Fibroblast of skin of left quadriceps (primary cell): ENCODE data around the gene RASGRP3.
A peak's percentile ranks its signal among the peaks of the same experiment; 100 is the strongest.

Experiments
- DNase-seq, 2 experiments: peaks; one replicate each; pipeline ENCODE4 v3.0.0-alpha.2; 2013; ENCODE audit warnings: low read depth in 2 of 2

The RASGRP3 gene

DNA sequence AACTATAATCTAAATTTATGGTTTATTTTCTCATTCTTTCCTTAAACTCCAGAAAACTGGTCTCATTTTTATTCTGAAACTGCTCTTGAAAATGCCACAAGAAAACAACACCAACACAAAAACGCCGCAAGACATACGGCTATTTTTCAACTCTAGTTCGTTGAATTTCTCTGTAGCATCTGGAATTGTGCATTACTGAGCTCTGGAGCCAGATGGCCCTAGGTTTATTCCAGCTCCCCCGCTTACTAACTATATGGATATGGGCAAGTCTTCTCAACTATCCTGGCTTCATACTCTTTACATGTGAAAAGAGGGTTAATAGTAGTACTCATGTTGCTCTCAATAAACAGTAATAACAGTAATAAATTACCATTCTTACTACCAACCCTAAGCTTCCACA, 102.8 kb downstream of the RASGRP3 start:
- DNase-seq: no peak

DNA sequence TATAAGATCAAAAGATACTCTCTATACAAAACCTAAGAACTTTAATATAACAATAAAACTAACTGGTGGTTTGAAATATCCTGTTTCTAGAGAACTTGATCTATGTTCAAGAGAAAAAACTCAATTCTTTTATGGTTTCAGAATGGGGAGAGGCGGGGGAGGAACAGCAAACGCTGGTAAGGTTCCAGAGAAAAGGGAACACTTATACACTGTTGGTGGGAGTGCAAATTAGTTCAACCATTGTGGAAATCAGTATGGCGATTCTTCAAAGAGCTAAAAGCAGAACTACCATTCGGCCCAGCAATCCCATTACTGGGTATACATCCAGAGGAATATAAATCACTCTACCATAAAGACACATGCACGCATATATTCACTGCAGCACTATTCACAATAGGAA, 105.4 kb downstream of the RASGRP3 start:
- DNase-seq: no peak

DNA sequence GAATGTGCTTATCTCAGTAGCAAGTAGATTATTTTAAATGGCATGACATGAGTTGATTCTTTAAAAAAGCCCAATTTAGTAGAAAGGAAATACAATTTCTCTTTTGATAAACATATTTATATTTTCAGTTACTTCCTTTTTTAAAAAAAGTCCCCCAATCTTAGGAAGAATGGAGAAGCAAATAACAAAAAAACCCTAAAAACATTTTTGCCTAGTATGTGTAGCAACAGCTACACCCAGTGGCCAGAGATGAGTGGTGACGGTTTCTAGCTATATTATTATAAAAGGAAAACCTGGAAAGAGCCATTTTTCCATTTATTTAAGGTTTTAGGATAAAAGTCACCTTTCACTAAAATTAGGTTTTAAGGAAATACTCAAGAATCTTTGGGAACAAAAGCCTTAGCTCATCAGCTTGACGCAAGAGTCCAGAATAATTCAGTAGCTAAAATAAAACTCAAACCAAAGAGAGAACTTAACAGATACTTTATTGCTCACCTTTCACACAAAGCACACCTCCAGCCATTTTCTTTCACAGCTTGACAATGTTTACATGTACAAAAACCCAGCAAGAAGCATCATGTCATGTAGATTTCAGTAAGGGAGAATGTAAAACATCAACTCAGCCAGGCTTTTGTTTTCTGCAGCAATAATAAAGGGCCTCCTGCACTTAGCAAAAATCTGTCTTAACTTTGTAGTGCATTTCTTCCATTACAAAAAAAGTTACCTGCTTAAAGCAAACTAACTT, 106.9 kb downstream of the RASGRP3 start:
- DNase-seq: peak in 1 of 2 experiments; percentile 23

DNA sequence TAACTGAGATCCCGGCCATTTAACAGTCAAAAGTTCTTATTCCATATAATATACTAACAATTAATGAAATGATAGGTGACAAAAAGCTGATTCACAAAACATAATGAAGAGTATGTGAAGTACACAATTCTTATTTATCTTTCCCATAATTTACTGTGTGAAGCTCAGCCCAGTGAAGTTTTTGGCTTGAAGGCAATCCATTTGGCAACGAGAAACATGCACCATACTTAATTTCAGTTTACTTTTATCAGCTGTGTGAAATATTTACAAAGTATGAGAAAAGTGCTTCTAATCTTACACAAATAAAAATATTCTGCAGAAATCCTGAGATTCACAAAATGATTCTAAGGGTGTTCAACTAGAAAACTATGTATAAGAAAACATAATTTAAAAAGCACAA, 110.3 kb downstream of the RASGRP3 start:
- no peak for DNase-seq

DNA sequence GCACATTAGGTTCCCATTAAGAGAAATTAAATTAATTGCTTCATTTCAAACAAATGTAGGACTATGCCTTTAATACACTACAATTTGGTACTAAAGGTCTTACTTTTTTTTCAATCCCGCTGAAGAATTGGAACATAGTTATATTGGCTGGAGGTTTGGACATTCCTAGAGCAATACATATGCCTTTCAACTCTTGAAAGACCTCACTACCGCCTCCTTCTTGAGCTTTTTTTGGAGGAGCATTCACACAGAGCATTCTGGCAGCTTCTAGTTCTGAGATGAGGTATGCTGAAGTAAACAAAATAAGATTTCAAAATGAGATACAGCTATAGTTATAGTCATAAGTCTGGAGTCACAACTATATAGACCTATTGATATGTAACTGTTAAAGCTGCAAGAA, 111.8 kb downstream of the RASGRP3 start:
- DNase-seq: no peak

DNA sequence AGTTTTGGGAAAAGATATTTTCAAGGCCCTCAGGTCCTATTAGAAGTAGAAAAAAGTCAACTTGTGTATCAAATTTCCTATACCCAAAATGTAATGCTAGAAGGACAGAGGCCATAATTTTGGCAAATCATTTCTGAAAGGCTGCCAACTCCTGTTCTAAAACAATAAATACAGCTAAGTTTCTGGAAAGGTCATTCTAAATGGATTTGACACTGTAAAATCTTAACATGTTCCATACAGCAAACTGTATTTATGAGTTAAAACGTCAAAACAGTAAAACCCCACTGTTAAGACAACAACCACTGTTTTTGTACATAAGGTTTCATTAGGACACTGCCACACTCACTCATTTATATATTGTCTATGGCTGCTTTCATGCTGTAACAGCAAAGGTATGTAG, 113.0 kb downstream of the RASGRP3 start:
- DNase-seq: no peak

DNA sequence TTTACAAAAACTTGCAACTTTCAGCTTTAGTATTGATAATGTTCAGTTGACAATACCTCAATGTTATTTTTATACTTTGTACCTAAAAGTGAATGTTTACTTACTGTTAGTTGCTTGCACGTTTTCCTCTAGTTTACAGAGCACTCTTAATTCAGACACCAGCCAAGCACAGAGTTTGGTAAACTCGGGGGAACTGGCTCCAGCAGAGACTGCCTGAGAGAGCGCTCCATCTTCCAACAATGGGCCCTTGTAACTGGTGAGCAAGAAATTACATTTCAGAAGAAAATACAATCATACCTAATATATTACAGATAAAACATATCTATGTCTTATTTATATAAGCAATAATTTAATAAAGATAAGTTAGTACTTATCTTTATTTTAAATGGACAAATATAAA, 118.9 kb downstream of the RASGRP3 start:
- no peak for DNase-seq

DNA sequence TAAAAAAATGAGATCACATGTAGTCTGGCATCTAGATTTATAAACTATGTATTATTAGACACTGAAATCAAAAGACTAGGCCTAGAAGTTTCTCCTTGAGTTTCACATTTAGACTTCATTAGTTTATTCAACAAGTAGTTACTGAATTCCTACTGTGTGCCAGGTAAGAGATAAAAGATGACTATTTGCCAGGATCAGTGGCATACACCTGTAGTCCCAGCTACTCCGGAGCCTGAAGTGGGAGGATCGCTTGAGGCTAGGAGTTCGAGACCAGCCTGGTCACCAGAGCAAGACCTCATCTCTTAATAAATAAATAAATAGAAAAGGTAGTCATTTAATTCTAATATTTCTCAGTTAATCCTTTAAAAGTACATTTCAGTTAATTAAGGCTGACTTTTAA, 120.6 kb downstream of the RASGRP3 start:
- no peak for DNase-seq

DNA sequence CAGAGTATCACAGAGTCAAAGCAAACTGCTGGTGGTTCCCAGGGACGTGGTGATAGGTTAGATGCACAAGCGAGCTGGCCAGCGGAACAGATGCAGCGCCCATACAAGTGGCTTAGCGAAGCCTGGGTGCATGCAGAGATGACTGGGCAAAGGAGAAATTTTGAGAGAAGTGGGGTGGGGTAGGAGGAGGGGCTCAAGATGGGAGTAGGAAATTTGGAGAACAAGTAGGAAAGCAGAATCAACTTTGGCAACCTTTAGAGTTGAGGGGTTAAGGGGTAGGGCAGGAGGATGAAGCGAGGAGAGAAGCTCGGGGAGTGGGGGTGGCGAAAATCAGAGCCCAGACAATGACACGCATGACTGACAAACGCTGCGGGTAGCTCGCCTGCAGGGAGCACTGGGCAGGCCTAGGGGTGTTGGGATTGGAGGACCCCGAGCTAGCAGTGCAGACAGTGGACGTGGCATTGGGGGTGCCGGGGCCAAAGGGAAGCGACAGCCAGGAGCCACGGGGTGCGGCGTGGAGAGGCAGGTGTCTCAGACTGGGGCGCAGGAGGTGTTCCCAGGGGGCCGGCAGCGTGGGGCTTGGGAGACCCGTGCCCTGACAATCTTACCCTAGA, 122.2 kb downstream of the RASGRP3 start:
- no peak for DNase-seq

DNA sequence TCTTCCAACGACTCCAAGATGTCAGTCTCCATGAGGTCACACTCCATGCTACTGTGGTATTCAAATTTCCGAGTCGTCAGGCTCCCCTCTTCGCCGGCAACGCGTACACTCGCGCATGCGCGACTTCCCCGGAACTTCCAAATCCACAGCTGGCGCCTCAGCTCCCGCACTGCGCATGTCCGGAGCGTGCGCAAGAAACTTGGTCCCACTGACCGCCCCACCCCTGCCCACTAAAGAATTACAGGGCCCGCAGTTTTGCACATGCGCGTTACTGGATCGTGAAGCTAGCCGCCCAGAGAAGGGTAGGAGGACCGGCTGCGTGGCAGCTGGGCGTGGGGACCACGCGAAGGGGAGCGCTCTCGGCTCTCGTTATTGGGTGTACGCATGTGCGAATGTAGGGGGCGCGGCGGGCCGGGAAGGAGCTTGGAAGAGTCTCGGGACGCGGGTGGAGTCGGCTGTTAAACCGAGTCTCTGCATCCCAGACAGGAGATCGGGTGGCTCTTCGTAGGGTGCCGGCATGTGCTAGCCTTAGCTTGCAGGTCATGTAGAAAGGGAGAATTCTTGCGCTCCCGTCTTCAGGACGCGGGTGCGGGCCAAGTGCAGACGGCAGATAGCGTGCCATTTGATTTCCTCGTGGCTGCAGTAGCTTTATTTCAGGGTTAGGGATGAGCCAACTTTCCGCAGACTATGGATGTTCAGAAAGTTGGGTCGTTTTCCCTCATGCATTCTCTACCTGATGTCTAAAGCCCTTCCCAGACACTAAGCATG, 122.9 kb downstream of the RASGRP3 start, which contains the start of gene FAM98A:
Gene FAM98A (minus strand): TSS at position 125 of the 768 bp plus-strand sequence. CDS start 78 bp downstream, at position 47.
- peak; percentile 99 for DNase-seq

DNA sequence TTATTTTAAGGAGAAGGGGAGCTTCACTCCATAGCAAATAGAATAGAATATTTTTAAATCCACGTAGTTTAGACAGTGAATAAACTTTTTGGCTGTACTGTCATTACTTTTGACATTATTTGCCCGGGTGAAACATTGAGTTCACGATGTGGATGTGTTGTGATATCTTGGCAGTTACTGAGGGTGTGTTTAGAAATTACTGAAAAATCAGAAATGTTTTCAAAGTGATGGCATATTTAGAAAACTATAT, 123.4 kb downstream of the RASGRP3 start:
- DNase-seq: no peak

DNA sequence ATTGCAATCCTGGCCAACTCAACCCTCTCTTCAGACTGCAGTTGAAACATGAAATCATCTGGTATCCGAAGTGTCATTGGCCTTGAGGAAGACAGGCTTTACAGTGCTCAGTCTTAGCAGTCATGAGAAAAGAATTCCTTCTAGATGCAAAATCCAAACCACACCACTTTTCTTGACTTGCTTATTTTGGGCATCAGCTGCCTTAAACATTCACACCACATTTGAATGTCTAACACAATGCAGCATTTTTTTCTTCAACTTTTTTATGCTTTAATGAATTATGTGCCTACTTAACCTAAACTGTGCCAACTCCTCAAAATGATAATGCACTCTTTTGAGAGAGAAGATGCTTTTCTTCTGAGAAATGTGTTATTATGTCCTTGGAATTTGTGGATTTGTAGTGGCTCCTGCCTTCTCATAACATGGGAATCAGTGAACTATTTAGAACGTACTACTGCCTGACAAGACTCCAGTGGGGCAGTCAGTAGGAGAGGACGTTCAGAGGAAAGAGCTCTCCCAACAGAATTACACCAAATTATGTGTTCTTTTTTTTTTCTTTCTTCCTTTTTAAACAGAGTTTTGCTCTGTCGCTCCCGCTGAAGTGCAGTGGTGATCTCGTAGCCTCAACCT, 125.9 kb downstream of the RASGRP3 start:
- DNase-seq: no peak

DNA sequence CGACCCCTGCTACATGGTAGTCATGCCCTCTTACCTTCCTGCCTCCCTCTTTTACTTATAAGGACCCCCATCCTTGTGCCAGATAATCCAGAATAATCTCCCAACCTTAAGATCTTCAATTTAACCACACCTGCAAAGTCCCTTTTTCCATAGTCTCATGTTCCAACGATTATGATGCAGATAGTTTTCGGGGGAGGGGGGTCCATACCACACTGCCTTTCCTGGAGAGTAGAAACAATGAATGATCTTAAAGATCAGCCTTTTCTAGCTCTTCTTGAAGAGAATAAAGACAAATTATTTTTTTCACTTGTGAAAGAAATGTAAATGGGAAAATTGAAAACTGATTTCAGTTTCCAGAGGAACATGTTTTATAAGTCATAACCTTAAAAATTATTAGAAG, 127.0 kb downstream of the RASGRP3 start:
- DNase-seq: no peak

DNA sequence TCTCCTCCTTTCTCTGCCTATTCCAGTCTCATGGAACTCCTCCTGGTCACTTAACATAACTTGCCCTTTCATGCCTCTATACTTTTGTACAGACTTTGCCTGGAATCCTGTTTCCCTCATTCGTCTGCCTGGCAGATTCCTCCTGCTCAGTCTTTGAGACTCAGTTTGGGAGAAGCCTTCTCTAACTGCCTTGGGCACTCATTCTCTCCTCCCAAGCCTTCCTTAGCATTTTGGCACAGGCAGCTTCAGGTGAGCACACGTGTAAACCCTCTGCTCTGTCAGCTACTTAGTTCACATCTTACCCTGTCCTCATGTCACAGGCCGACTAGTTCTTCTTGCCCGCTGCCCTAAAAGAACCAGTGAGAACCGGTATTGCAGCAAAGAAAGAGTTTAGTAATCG, 128.6 kb downstream of the RASGRP3 start:
- no peak for DNase-seq

DNA sequence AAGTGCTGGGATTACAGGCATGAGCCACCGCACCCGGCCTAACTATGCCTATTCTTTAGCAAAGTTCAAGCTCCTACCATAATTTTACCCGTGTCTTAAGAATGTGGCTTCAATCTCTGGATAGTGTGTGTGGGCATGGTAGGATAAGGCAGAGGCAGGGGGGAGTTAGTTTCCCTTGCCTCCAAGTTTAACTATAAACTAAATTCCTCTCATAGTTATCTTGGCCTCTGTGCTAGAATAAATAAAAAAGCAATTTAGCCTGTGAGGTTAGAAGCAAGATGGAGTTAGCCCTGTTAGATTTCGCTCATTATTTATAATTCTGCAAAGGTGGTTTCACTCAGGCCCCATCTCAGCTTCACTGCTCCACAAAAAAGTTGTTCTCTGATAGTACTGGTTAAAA, 129.7 kb downstream of the RASGRP3 start:
- no peak for DNase-seq

DNA sequence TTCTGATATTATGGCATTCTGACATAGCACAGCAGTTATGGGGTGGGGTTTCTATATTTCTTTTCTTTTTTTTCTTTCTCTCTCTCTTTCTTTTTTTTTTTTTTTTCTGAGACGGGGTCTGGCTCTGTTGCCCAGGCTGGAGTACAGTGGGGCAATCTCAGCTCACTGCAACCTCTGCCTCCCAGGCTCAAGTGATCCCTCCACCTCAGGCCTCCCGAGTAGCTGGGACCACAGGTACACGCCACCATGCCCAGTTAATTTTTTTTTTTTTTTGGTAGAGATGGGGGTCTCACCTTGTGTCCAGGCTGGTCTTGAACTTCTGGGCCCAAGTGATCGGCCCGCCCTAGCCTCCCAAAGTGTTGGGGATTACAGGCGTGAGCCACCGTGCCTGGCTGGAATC, 130.2 kb downstream of the RASGRP3 start:
- no peak for DNase-seq

DNA sequence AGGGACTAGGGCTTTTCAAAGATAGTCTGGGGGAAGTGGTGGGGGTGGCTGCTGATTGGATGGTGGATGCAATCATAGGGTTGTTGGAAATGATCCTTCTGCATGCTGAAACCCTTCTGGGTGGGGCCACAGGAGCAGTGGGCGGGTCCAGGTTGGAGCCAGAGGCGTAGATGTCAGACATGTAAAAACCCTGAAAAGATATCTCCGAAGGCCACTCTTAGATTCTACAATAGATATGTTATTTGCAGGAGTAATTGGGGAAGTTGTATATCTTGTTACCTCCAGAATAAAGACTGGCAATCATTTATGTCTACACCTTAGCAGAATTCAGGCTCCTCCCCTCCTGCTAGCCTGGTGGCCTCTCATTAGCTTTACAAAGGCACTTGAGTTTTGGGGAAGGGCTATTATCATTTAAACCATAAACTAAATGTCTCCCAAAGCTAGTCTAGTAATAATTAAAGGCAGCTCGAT, 130.8 kb downstream of the RASGRP3 start:
- no peak for DNase-seq

DNA sequence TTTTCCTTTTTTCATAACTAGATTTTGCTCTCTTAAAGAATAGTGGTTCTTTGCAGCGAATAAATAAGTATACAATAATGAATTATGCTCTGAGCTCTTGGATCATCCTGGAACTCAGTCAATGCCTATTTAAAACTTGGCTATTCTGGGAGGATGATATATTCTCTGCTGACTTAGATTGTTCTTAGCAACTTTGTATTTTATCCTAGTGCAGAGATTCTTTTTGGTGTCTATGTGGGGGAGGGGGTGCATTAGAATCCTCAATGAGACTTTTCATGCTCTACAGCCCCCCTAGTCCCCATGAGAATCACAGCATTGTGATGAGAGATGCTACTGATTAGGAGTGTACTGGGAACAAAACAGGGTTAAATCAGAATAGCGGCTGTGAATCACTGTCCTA, 131.5 kb downstream of the RASGRP3 start:
- DNase-seq: no peak

DNA sequence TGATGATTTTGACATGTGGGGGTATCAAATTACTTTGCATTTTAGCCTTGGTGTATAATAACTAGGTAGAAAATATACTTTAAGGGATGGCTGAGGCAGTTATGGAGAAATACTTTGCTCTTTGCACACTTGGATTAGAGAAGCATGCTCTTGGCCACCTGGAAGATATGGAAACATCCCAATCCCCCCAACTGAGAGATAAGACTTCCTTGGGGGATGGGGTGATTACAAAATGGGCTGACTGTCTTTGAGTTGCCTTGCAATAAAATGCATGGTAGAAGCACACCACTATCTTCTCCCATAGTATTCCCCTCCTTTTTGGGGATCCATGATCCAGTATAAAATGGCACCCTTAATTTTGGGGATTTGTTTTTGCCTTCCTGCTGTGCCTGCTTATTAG, 137.7 kb downstream of the RASGRP3 start:
- no peak for DNase-seq
